ENCODE measurements around the gene BRAF. TPM values are rescaled to one million over a fixed set of nuclear protein-coding genes. Genes with fewer than 3 reads are reported as not detected.
A peak's percentile ranks its signal among the peaks of the same experiment; 100 is the strongest.
"Not testable (repeated sequence)": the region's sequence is repeated elsewhere in the genome, so short reads cannot be mapped to it uniquely, and the experiment has no call there.

Gene BRAF
- total RNA-seq, 2 donors from 2014 or later = 19.4 to 33.5 TPM

GRCh38 chr7:140689199-140690152, 235.3 kb downstream of the BRAF start:
- H3K36me3 Mint-ChIP-seq = no peaks in the 10 kb centered on the region
- H3K9me3 Mint-ChIP-seq = no peaks in the 10 kb centered on the region
- ATAC-seq (no peak), DNase-seq (ENCODE audit: low spot score in 2 of 2) (no peak)
- no peak overlapping the region for H3K27ac Mint-ChIP-seq

GRCh38 chr7:140688341-140688740, 236.4 kb downstream of the BRAF start:
- Mint-ChIP-seq H3K9me3 (no peaks in the 10 kb centered on the region), H3K36me3 (no peaks in the 10 kb centered on the region), H3K27ac (no peak overlapping the region)
- ATAC-seq (no peak), DNase-seq (ENCODE audit: low spot score in 2 of 2) (no peak)

GRCh38 chr7:140686921-140687320, 237.8 kb downstream of the BRAF start:
- DNase-seq (ENCODE audit: low spot score in 2 of 2) (no peak), ATAC-seq (no peak)
- Mint-ChIP-seq H3K27ac (no peak overlapping the region), H3K9me3 (no peaks in the 10 kb centered on the region), H3K36me3 (peaks cover 0 to 3% of the 10 kb centered on the region in 2 donors)

GRCh38 chr7:140685407-140686087, 239.2 kb downstream of the BRAF start:
- Mint-ChIP-seq H3K9me3 (no peaks in the 10 kb centered on the region), H3K36me3 (peaks cover 7 to 10% of the 10 kb centered on the region in 2 donors), H3K27ac (no peak overlapping the region)
- no peak for ATAC-seq
- DNase-seq (ENCODE audit: low spot score in 2 of 2) = no peak

GRCh38 chr7:140684066-140684950, 240.4 kb downstream of the BRAF start:
- no peak for DNase-seq (ENCODE audit: low spot score in 2 of 2)
- Mint-ChIP-seq H3K27ac (peak overlapping the region in 1 of 2 donors; percentile 21), H3K36me3 (peaks cover 10 to 12% of the 10 kb centered on the region in 2 donors), H3K9me3 (no peaks in the 10 kb centered on the region)
- ATAC-seq = no peak

- DNase-seq (ENCODE audit: low spot score in 2 of 2) (no peak), ATAC-seq (no peak)
- peaks cover 12 to 15% of the 10 kb centered on the region in 2 donors for H3K36me3 Mint-ChIP-seq
- peak overlapping the region in 1 of 2 donors; percentile 21 for H3K27ac Mint-ChIP-seq
- no peaks in the 10 kb centered on the region for H3K9me3 Mint-ChIP-seq
Measured at GRCh38 chr7:140683657-140684056, 241.1 kb downstream of the BRAF start.

- ATAC-seq = no peak
- peak overlapping the region in 1 of 2 donors; percentile 66 for H3K27ac Mint-ChIP-seq
- H3K9me3 Mint-ChIP-seq = no peaks in the 10 kb centered on the region
- peaks cover 12 to 15% of the 10 kb centered on the region in 2 donors for H3K36me3 Mint-ChIP-seq
- no peak for DNase-seq (ENCODE audit: low spot score in 2 of 2)
Measured at GRCh38 chr7:140681766-140682165, 243.0 kb downstream of the BRAF start.

GRCh38 chr7:140680886-140681285, 243.8 kb downstream of the BRAF start:
- Mint-ChIP-seq H3K27ac (peak overlapping the region in 1 of 2 donors; percentile 61), H3K36me3 (peaks cover 12 to 15% of the 10 kb centered on the region in 2 donors), H3K9me3 (no peaks in the 10 kb centered on the region)
- DNase-seq (ENCODE audit: low spot score in 2 of 2) (no peak), ATAC-seq (no peak)

GRCh38 chr7:140679186-140679585, 245.5 kb downstream of the BRAF start:
- ATAC-seq = no peak
- DNase-seq (ENCODE audit: low spot score in 2 of 2) = no peak
- Mint-ChIP-seq H3K36me3 (peaks cover 12 to 15% of the 10 kb centered on the region in 2 donors), H3K27ac (no peak overlapping the region), H3K9me3 (no peaks in the 10 kb centered on the region)

- DNase-seq (ENCODE audit: low spot score in 2 of 2) = peak in 1 of 2 donors; percentile 48
- H3K36me3 Mint-ChIP-seq = peaks cover 12 to 15% of the 10 kb centered on the region in 2 donors
- no peak for ATAC-seq
- no peaks in the 10 kb centered on the region for H3K9me3 Mint-ChIP-seq
- H3K27ac Mint-ChIP-seq = peak overlapping the region in 1 of 2 donors; percentile 3
Measured at GRCh38 chr7:140678816-140679130, 246.0 kb downstream of the BRAF start.

GRCh38 chr7:140678081-140678815, 246.5 kb downstream of the BRAF start:
- DNase-seq (ENCODE audit: low spot score in 2 of 2) = peak in 1 of 2 donors; percentile 48
- peaks cover 12 to 15% of the 10 kb centered on the region in 2 donors for H3K36me3 Mint-ChIP-seq
- no peaks in the 10 kb centered on the region for H3K9me3 Mint-ChIP-seq
- no peak for ATAC-seq
- peak overlapping the region in 1 of 2 donors; percentile 3 for H3K27ac Mint-ChIP-seq

GRCh38 chr7:140677496-140677895, 247.2 kb downstream of the BRAF start:
- ATAC-seq (no peak), DNase-seq (ENCODE audit: low spot score in 2 of 2) (peak in 1 of 2 donors; percentile 35)
- peaks cover 12 to 15% of the 10 kb centered on the region in 2 donors for H3K36me3 Mint-ChIP-seq
- H3K27ac Mint-ChIP-seq = peak overlapping the region in 1 of 2 donors; percentile 3
- no peaks in the 10 kb centered on the region for H3K9me3 Mint-ChIP-seq

- ATAC-seq; DNase-seq (ENCODE audit: low spot score in 2 of 2); H3K9me3 Mint-ChIP-seq: not testable (repeated sequence)
- Mint-ChIP-seq H3K27ac (peak overlapping the region in 1 of 2 donors; percentile 32), H3K36me3 (peaks cover 10 to 15% of the 10 kb centered on the region in 2 donors)
Measured at GRCh38 chr7:140676956-140677355, 247.8 kb downstream of the BRAF start.

- no peak for DNase-seq (ENCODE audit: low spot score in 2 of 2)
- Mint-ChIP-seq H3K9me3 (no peaks in the 10 kb centered on the region), H3K27ac (peak overlapping the region in 1 of 2 donors; percentile 32), H3K36me3 (peaks cover 7 to 15% of the 10 kb centered on the region in 2 donors)
- no peak for ATAC-seq
Measured at GRCh38 chr7:140676306-140676705, 248.4 kb downstream of the BRAF start.

GRCh38 chr7:140675726-140676125, 249.0 kb downstream of the BRAF start:
- H3K27ac Mint-ChIP-seq = peak overlapping the region in 1 of 2 donors; percentile 65
- ATAC-seq = no peak
- peaks cover 4 to 9% of the 10 kb centered on the region in 2 donors for H3K36me3 Mint-ChIP-seq
- H3K9me3 Mint-ChIP-seq = no peaks in the 10 kb centered on the region
- no peak for DNase-seq (ENCODE audit: low spot score in 2 of 2)

Measured in activated naive CD4-positive, alpha-beta T cell treated with anti-CD3 and anti-CD28 coated beads, Interleukin-2, amount 50 U/mL, for 72 hours (primary cell).